DMS114 treated with DMSO at 0.1 percent for 48 hours (cell line): ENCODE results near the gene TBC1D10B.
"Not testable (repeated sequence)": the region's sequence is repeated elsewhere in the genome, so short reads cannot be mapped to it uniquely, and the experiment has no call there.

ENCODE experiments used
- DNase-seq: peaks from one replicate; lab custom pipeline; 2025; ENCODE audit not compliant: unreplicated experiment; lab: John Stamatoyannopoulos, UW

The TBC1D10B gene

DNA sequence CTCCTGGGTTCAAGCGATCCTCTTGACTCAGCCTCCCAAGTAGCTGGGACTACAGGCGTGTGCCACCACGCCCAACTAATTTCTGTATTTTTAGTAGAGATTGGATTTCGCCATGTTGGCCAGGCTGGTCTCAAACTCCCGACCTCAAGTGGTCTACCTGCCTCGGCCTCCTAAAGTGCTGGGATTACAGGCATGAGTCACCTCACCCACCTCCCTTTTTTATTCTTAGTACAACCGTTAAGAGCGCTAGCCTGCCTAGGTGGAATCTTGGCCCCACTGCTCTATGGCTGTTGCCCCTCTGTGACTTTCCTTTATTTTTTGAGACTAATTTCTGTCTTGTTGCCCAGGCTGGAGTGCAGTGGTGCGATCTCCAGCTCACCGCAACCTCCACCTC, 32.3 kb downstream of the TBC1D10B start:
- not testable (repeated sequence) for DNase-seq

DNA sequence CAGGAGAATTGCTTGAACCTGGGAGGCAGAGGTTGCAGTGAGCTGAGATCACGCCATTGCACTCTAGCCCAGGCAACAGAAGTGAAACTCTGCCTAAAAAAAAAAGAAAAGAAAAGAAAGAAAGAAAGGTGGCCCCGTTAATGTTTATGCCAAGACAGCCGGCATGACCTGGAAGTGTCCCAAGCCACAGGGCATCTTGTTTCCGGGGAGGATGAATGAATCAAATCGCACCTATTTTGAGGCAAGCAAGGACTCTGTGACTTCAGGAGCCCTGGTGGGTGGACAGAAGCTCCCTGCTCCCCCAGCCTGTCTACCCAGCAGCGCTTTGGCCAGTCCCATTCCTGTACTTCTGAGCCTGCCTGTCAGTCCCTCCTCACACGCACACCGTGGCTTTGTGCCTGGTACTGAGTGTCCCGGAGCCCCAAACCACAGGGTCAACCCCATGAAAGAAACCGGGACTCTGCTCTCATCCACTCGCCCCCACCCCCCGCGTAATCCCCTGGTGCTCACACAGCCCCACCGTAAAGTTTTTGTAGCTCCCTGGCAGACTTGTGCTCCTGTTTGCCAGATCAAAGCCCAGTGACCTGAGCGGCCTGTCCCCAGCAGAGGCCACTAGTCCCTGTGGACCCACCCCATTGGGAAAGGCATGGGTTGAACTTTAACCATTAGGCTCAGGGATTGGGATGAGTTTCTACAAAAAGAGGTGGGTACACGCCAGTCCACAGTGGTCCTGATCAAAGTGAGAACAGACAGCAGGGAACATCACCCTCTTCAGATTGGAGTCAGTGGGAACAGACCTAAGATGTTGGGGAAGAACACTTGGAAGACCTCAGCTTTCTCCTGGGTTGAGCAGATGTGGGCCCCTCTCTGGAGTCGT, 34.5 kb downstream of the TBC1D10B start:
- no peak for DNase-seq

DNA sequence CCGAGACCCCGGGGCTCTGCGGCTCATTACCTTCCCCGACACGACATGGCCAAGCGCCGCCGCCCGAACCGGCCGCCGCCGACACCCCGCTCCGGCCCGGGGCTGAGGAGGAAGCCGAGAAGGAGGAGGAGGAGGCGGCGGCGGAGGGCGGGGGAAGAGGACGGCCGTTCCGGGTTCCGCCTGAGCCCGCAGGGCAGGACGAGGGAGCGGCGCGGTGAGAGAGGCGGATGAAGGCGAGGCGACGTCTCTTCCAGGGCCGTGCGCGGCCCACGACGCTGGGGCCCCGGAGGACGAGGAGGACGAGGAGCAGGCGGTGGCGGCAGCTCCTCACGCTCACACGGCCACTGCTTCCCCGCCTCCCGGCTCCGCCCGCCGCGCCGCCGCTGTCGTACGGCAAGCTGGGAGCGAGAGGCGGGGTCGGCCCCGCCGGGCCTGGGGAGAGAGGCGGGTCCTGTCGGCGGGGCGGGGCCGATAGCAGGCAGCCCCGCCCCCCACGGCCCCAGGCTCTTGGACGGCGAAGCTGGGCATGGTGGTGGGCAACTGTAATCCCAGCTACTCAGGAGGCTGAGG, 35.2 kb downstream of the TBC1D10B start:
- peak; percentile 63 for DNase-seq

DNA sequence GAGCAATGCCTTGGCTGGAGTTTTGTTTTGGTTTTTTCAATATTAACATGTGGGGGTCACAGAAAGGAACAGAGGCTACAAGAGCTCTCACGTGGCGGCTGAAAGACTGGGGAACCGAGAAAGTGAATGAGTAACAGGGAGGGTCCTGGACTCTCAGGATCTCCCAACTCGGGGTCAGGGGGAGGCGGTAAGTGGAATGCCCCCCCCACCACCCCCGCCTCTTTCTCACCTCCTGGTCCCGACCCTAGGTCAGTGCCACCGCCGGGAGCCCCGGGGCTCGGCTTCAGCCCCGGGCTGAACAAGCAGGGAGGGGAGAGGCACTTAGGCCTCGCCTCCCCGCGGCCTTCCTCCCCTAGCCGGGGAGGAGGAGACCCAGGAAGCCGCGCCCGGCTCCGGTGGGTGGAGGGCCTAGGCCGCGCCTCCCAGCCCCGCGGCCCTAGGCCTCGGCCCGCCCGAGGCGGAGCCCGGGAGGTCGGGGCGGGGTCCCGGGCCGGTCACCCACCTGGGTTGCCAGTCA, 35.8 kb downstream of the TBC1D10B start:
- not testable (repeated sequence) for DNase-seq

DNA sequence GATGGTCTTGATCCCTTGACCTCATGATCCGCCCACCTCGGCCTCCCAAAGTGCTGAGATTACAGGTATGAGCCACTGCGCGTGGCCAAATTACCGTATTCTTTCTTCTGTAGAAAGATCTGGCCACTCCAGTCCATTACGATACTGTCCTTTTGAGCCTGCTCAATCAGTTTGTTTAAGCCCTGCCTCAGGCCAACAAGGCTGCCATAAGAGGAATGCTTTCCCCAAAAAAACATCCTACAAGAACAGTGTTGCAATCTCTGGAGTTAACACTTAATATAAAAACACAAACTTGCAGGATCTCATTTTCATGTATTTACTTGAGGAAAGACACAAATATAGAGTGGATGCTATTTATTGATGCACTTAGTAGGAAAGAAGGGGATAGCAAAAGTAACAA, 46.1 kb downstream of the TBC1D10B start:
- DNase-seq: not testable (repeated sequence)

DNA sequence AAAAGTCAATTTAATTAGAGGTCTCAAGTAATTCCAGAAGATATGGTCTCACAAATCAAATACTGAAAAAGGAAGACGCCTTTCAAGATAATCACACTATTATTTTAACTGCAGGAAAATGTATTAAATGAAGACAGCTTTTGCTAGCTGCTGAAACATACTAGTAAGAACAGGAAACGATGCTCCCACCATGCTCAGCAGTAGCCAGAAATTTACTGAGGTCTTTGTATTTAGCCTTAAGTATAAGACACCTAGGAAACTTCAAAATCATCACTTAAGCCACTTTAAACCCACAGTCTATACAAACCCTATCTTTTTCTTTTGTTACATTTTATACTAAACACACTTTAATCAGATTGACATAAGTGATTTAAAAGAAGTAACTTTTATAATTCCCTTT, 51.6 kb downstream of the TBC1D10B start:
- not testable (repeated sequence) for DNase-seq

DNA sequence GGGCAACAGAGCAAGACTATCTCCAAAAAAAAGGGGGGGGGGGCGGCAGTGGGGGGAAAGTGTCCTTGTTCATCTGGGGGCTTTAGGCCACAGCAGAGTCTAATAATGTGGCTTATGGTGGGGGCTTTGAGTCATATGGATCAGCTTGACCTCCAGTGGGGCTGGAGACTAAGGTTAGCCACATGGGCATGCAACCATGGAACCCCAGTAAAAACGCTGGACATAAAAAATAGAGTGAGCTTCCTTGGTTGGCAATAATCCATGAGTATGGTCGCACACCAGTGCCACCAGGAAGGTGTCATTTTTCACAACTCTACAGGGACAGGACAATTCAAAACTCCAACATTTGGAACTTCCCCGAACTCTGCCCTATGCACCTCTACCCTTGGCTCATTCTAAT, 59.4 kb downstream of the TBC1D10B start:
- not testable (repeated sequence) for DNase-seq

DNA sequence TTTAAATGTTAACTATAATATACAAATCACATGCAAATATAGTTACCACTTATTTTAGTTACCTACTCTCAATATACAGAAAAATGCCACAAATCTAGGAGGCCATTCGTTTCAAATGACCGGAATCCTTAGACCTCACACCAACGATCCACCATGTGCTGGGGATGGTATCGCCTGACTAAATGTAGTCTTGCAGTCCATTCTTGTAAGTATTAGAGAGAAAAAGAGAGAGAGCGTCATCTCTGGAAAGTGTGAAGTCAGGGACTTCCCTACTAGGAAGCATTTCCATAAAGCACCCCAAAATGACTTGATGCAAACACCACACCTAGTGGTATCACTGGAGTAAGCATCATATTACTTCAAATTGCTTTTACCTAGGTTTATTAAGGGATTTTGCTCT, 61.0 kb downstream of the TBC1D10B start:
- DNase-seq: not testable (repeated sequence)
